Measurements from ENCODE around the gene MIA.
"Not testable (repeated sequence)": the region's sequence is repeated elsewhere in the genome, so short reads cannot be mapped to it uniquely, and the experiment has no call there.

The MIA gene

GRCh38 chr19:40813182-40813581 is 37.9 kb downstream of the MIA start:
- H3K27ac ChIP-seq (replicated peaks): no peak overlapping the region
- no peaks in the 10 kb centered on the region for H3K27me3 ChIP-seq (ENCODE audit: insufficient read depth, poor library complexity, severe bottlenecking)
- H3K4me3 ChIP-seq (replicated peaks; ENCODE audit: insufficient read depth, low read length): no peak overlapping the region
- TF ChIP-seq, protein P1, sequence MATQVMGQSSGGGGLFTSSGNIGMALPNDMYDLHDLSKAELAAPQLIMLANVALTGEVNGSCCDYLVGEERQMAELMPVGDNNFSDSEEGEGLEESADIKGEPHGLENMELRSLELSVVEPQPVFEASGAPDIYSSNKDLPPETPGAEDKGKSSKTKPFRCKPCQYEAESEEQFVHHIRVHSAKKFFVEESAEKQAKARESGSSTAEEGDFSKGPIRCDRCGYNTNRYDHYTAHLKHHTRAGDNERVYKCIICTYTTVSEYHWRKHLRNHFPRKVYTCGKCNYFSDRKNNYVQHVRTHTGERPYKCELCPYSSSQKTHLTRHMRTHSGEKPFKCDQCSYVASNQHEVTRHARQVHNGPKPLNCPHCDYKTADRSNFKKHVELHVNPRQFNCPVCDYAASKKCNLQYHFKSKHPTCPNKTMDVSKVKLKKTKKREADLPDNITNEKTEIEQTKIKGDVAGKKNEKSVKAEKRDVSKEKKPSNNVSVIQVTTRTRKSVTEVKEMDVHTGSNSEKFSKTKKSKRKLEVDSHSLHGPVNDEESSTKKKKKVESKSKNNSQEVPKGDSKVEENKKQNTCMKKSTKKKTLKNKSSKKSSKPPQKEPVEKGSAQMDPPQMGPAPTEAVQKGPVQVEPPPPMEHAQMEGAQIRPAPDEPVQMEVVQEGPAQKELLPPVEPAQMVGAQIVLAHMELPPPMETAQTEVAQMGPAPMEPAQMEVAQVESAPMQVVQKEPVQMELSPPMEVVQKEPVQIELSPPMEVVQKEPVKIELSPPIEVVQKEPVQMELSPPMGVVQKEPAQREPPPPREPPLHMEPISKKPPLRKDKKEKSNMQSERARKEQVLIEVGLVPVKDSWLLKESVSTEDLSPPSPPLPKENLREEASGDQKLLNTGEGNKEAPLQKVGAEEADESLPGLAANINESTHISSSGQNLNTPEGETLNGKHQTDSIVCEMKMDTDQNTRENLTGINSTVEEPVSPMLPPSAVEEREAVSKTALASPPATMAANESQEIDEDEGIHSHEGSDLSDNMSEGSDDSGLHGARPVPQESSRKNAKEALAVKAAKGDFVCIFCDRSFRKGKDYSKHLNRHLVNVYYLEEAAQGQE (IDR thresholded peaks at IDR 0.05; ENCODE audit: insufficient replicate concordance, low read depth): no peak
- no peak for TF ChIP-seq SPI1 (IDR thresholded peaks at IDR 0.05; ENCODE audit: borderline replicate concordance, low read depth)
- TF ChIP-seq, protein P2, sequence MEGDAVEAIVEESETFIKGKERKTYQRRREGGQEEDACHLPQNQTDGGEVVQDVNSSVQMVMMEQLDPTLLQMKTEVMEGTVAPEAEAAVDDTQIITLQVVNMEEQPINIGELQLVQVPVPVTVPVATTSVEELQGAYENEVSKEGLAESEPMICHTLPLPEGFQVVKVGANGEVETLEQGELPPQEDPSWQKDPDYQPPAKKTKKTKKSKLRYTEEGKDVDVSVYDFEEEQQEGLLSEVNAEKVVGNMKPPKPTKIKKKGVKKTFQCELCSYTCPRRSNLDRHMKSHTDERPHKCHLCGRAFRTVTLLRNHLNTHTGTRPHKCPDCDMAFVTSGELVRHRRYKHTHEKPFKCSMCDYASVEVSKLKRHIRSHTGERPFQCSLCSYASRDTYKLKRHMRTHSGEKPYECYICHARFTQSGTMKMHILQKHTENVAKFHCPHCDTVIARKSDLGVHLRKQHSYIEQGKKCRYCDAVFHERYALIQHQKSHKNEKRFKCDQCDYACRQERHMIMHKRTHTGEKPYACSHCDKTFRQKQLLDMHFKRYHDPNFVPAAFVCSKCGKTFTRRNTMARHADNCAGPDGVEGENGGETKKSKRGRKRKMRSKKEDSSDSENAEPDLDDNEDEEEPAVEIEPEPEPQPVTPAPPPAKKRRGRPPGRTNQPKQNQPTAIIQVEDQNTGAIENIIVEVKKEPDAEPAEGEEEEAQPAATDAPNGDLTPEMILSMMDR (IDR thresholded peaks at IDR 0.05; ENCODE audit: insufficient read depth, low read length): no peak
- DNase-seq (ENCODE audit: low read depth in 1 of 2, low spot score in 1 of 2): no peak

DNA sequence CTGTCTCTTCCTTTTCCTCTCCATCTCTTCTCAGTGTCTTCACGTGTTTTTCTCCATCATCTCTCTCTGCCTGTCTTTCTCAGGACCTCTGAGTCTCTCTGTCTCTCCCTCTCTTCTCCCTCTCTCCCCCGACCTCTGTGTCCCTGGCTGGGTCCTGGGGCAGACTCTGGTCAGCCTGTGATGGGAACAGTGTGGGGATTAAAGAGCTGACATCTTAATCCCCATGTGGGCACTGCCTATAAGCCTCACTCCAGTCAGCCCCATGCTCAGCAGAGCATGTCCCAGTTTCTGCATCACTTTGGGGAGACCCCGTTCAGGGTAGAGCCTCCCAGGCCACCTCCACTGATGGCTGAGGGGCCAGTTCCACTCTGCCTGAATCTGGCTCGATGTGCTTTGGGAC is 39.9 kb downstream of the MIA start:
- Histone ChIP-seq H3K4me3 (replicated peaks; ENCODE audit: insufficient read depth, low read length) (no peak overlapping the region), H3K27me3 (ENCODE audit: insufficient read depth, poor library complexity, severe bottlenecking) (no peaks in the 10 kb centered on the region), H3K27ac (replicated peaks) (no peak overlapping the region)
- TF ChIP-seq SPI1 (IDR thresholded peaks at IDR 0.05; ENCODE audit: borderline replicate concordance, low read depth) (no peak), POLR2AphosphoS5 (IDR thresholded peaks at IDR 0.05; ENCODE audit: low read depth) (no peak), GABPA (IDR thresholded peaks at IDR 0.05; ENCODE audit: low read depth) (no peak)
- TF ChIP-seq, protein P2 (IDR thresholded peaks at IDR 0.05; ENCODE audit: insufficient read depth, low read length): no peak
- TF ChIP-seq, protein P1 (IDR thresholded peaks at IDR 0.05; ENCODE audit: insufficient replicate concordance, low read depth): no peak
- no peak for DNase-seq (ENCODE audit: low read depth in 1 of 2, low spot score in 1 of 2)

- Histone ChIP-seq H3K27ac (replicated peaks) (peak overlapping the region; percentile 26; the same call in 1 of the 2 replicates), H3K4me3 (replicated peaks; ENCODE audit: insufficient read depth, low read length) (peak overlapping the region; percentile 30)
- 0 out of 2 replicates have a peak, but pooled peaks have one; percentile 21 for TF ChIP-seq POLR2AphosphoS5 (IDR thresholded peaks at IDR 0.05; ENCODE audit: low read depth)
- H3K27me3 ChIP-seq (ENCODE audit: insufficient read depth, poor library complexity, severe bottlenecking): not testable (repeated sequence)
- peak in 1 of 2 experiments; percentile 75 for DNase-seq (ENCODE audit: low read depth in 1 of 2, low spot score in 1 of 2)
Observed at GRCh38 chr19:40818480-40819399, 43.4 kb downstream of the MIA start.

- H3K27me3 ChIP-seq (ENCODE audit: insufficient read depth, poor library complexity, severe bottlenecking); H3K4me3 ChIP-seq (replicated peaks; ENCODE audit: insufficient read depth, low read length): not testable (repeated sequence)
- H3K27ac ChIP-seq (replicated peaks): peak overlapping the region; percentile 26
- DNase-seq (ENCODE audit: low read depth in 1 of 2, low spot score in 1 of 2): peak in 1 of 2 experiments; percentile 68
- TF ChIP-seq, protein P2 (IDR thresholded peaks at IDR 0.05; ENCODE audit: insufficient read depth, low read length): peak; percentile 43
Observed at GRCh38 chr19:40819479-40820234, 44.3 kb downstream of the MIA start.

Measured in HL-60 (cell line).